Gastroesophageal sphincter (tissue), 3 donors: ENCODE data around the gene SOX8.

ENCODE experiments used
- CTCF ChIP-seq, 4 experiments: fragments of 200-600 bp in 2 of 4; fragments of 450-650 bp in 2 of 4; sonication (generic) in 1 of 4; IDR thresholded peaks; one replicate each; pipeline ENCODE4 v1.5.1; 2017 to 2019; ENCODE audit warnings: antibody characterized with exemption in 4 of 4, mild to moderate bottlenecking in 2 of 4, moderate library complexity in 2 of 4
- POLR2A ChIP-seq, 2 donors: fragments of 450-650 bp; IDR thresholded peaks; one replicate each; pipeline ENCODE4 v1.6.1; 2017; ENCODE audit warnings: antibody characterized with exemption in 2 of 2, mild to moderate bottlenecking in 2 of 2, moderate library complexity in 1 of 2

- no peak for TF ChIP-seq CTCF (IDR thresholded peaks at IDR 0.05)
- TF ChIP-seq POLR2A (IDR thresholded peaks at IDR 0.05), result no peak
Measured at GRCh38 chr16:981695-982144, at the start of gene SOX8.
